B cell (primary cell): ENCODE measurements around the gene WBP1L. TPM values are rescaled to one million over a fixed set of nuclear protein-coding genes. Genes with fewer than 3 reads are reported as not detected.

Experiments
- ATAC-seq: fragments of 200-7000 bp; cut with Tn5 transposase; one replicate; pipeline ENCODE4 v1.10.0; 2021; ENCODE audit warnings: low read depth, mild to moderate bottlenecking, moderate number of reproducible peaks, moderate library complexity
- CTCF ChIA-PET: fragments of 350-600 bp; sonication (Branson Sonifier 250); formaldehyde crosslinking; loops from one replicate; lab custom pipeline; 2021; ENCODE audit warnings: antibody characterized with exemption, inconsistent platforms; lab: Charles Lee
- POLR2A ChIA-PET: fragments of 350-600 bp; sonication (Branson Sonifier 250); formaldehyde crosslinking; loops from one replicate; lab custom pipeline; 2021; ENCODE audit warnings: antibody characterized with exemption; lab: Charles Lee
- DNase-seq: peaks from one replicate; pipeline ENCODE4 v3.0.0; 2013
- H2AFZ ChIP-seq: 2 replicates; pipeline ENCODE4 v1.6.1; 2012; ENCODE audit warnings: mild to moderate bottlenecking, low read depth, low read length; ENCODE audit not compliant: insufficient read depth, poor library complexity, severe bottlenecking
- H3K27ac ChIP-seq, 2 donors: 1 replicate in 1 of 2; 2 replicates in 1 of 2; pipeline ENCODE4 v1.5.1; 2012 to 2013; ENCODE audit warnings: low read length in 2 of 2, mild to moderate bottlenecking in 2 of 2, moderate library complexity in 1 of 2
- H3K27me3 ChIP-seq, 4 experiments: fragments of 200-600 bp in 1 of 4; sonication (generic) in 1 of 4; replicated peaks in 1 of 4; 1 replicate in 2 of 4; 2 replicates in 2 of 4; pipeline versions ENCODE4 v1.6.1 to v1.7.0; 2013 to 2016; ENCODE audit warnings: low read length in 3 of 4, mild to moderate bottlenecking in 2 of 4, mixed read lengths in 1 of 4, moderate library complexity in 1 of 4; ENCODE audit not compliant: insufficient read depth in 4 of 4, control insufficient read depth in 3 of 4; ENCODE audit errors: control extremely low read depth in 1 of 4
- H3K36me3 ChIP-seq, 2 experiments: replicated peaks in 1 of 2; 1 replicate in 1 of 2; 2 replicates in 1 of 2; pipeline versions ENCODE4 v1.6.1 to v1.7.1; 2013; ENCODE audit warnings: low read length in 1 of 2; ENCODE audit not compliant: insufficient read depth in 2 of 2, control insufficient read depth in 1 of 2; ENCODE audit errors: control extremely low read depth in 1 of 2, extremely low read depth in 1 of 2
- H3K4me1 ChIP-seq, 2 donors: fragments of 200-600 bp in 1 of 2; sonication (generic) in 1 of 2; 1 replicate in 1 of 2; 2 replicates in 1 of 2; pipeline versions ENCODE4 v1.5.1 to v1.6.1; 2013 to 2017; ENCODE audit warnings: low read length in 2 of 2; ENCODE audit not compliant: control insufficient read depth in 2 of 2, insufficient read depth in 2 of 2
- H3K4me2 ChIP-seq: replicated peaks from 2 replicates; pipeline ENCODE3; 2012; ENCODE audit warnings: mild to moderate bottlenecking, low read depth, low read length; ENCODE audit not compliant: poor library complexity, severe bottlenecking
- H3K4me3 ChIP-seq, 5 experiments: fragments of 200-600 bp in 1 of 5; sonication (generic) in 1 of 5; 1 replicate in 3 of 5; 2 replicates in 2 of 5; pipeline versions ENCODE4 v1.5.1 to v1.7.0; 2011 to 2016; ENCODE audit warnings: low read length in 4 of 5, mild to moderate bottlenecking in 4 of 5, low read depth in 2 of 5, control low read depth in 1 of 5, moderate library complexity in 1 of 5; ENCODE audit not compliant: insufficient read depth in 1 of 5; ENCODE audit errors: control extremely low read depth in 1 of 5, extremely low read depth in 1 of 5
- H3K79me2 ChIP-seq: fragments of 200-600 bp; sonication (generic); one replicate; pipeline ENCODE4 v1.6.0; 2016; ENCODE audit warnings: low read length; ENCODE audit not compliant: control insufficient read depth, insufficient read depth
- H3K9ac ChIP-seq: fragments of 200-600 bp; sonication (generic); 2 replicates; pipeline ENCODE4 v1.6.1; 2017; ENCODE audit warnings: mild to moderate bottlenecking, low read length, moderate library complexity
- H3K9me3 ChIP-seq, 3 donors: one replicate each; pipeline versions ENCODE4 v1.6.1 to v1.7.1; 2013; ENCODE audit warnings: low read length in 2 of 3; ENCODE audit not compliant: control insufficient read depth in 2 of 3, insufficient read depth in 1 of 3; ENCODE audit errors: control extremely low read depth in 1 of 3
- H4K20me1 ChIP-seq: 2 replicates; pipeline ENCODE4 v1.6.0; 2012; ENCODE audit warnings: mild to moderate bottlenecking, low read length; ENCODE audit not compliant: insufficient read depth, control insufficient read depth, poor library complexity, severe bottlenecking
- H3K27ac Mint-ChIP-seq: one replicate; pipeline ENCODE4 v1.8.0; 2021; ENCODE audit warnings: mixed read lengths
- H3K27me3 Mint-ChIP-seq: one replicate; pipeline ENCODE4 v1.8.0; 2021; ENCODE audit warnings: mixed read lengths
- H3K4me1 Mint-ChIP-seq: one replicate; pipeline ENCODE4 v1.8.0; 2021; ENCODE audit warnings: mixed read lengths
- H3K4me3 Mint-ChIP-seq: one replicate; pipeline ENCODE4 v1.8.0; 2021; ENCODE audit warnings: mixed read lengths
- H3K9me3 Mint-ChIP-seq: one replicate; pipeline ENCODE4 v1.8.0; 2022; ENCODE audit warnings: mixed read lengths; ENCODE audit not compliant: insufficient read depth
- CTCF ChIP-seq: fragments of 200-600 bp; IDR thresholded peaks from one replicate; pipeline ENCODE4 v1.8.0; 2022; ENCODE audit warnings: antibody characterized with exemption, mild to moderate bottlenecking
- EZH2 ChIP-seq: IDR thresholded peaks from 2 replicates; pipeline ENCODE4 v1.6.1; 2012; ENCODE audit warnings: borderline replicate concordance, low read depth, mild to moderate bottlenecking, moderate library complexity, low read length; ENCODE audit not compliant: insufficient read depth, poor library complexity, severe bottlenecking
- WGBS: methylation state at CpG from one replicate; pipeline ENCODE4 v1.1.5; 2013; ENCODE audit warnings: missing lambda C conversion rate; ENCODE audit not compliant: insufficient coverage; 5-methylcytosine and 5-hydroxymethylcytosine counted together
- intact Hi-C: fragments of 100-400 bp; cut with micrococcal nuclease; formaldehyde crosslinking; loops from one replicate; pipeline ENCODE4 v1.10.0; 2022
- polyA plus RNA-seq: library from polyadenylated mRNA; depleted of rRNA; stranded (reverse); fragments of >200 nt; gene quantifications from 2 replicates; pipeline ENCODE4 v1.2.3, GENCODE V29; 2012
- total RNA-seq, 2 donors: library from RNA; stranded (reverse); fragments of 120-200 nt in 1 of 2; gene quantifications; 1 replicate in 1 of 2; 2 replicates in 1 of 2; pipeline versions ENCODE4 v1.2.3 to v1.2.4, GENCODE V29; 2013 to 2022

Gene WBP1L
- total and polyA plus RNA-seq, 2 donors (not counting 1 experiment from before 2014, with no cell fraction given) = 14.3 to 43.2 TPM

DNA sequence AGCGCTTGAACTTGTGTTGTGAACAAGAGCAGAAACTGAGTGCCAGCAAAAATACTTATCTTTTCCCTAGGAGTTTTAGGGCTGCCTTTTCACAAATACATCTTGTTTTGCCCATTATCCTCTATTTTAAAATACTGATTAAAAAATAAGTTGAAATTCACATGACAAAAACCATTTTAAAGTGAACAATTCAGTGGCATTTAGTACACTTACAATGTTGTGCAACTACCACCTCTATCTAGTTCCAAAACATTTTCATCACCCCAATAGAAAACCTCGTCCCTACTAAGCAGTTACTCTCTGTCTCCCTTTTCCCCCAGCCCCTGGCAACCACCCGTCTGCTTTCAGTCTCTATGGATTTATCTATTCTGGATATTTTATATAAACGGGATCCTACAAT, 1.4 kb downstream of the WBP1L start:
- POLR2A ChIA-PET = interaction anchor here (1.0 kb wide), 1 partner anchor 67 kb away, joined by 3 read pairs; no protein-coding TSS in a partner anchor
- Histone ChIP-seq H3K79me2 (peaks cover 64% of the 10 kb centered on the region), H3K9me3 (no peaks in the 10 kb centered on the region), H3K4me3 (peak overlapping the region in 4 of 5 experiments; percentile 70 to 96 (median 83)), H3K4me1 (peaks cover 24 to 25% of the 10 kb centered on the region in 2 donors), H3K4me2 (peak overlapping the region; percentile 85), H2AFZ (no peak overlapping the region), H4K20me1 (peaks cover 10% of the 10 kb centered on the region), H3K36me3 (peaks cover 2 to 6% of the 10 kb centered on the region in 2 experiments), H3K9ac (peak overlapping the region; percentile 87), H3K27me3 (peaks cover 0 to 2% (median 0%) of the 10 kb centered on the region in 4 experiments), H3K27ac (no peak overlapping the region)
- DNase-seq (no peak), ATAC-seq (no peak)
- Mint-ChIP-seq H3K27me3 (no peaks in the 10 kb centered on the region), H3K4me1 (peaks cover 42% of the 10 kb centered on the region), H3K27ac (peak overlapping the region; percentile 26), H3K4me3 (peak overlapping the region; percentile 89), H3K9me3 (no peaks in the 10 kb centered on the region)
- intact Hi-C loops = loop anchor here (10.0 kb wide), 2 partner anchors 50 to 620 kb away; partner anchors contain the start of gene TAF5
- TF ChIP-seq CTCF (no peak), EZH2 (no peak)
- WGBS = no CpG with 5 or more reads among the region's 4 CpGs
- CTCF ChIA-PET = interaction anchor here (3.7 kb wide), 1 partner anchor 31 kb away, joined by 14 read pairs; the partner anchor contains the start of genes ARL3 and SFXN2

- Histone ChIP-seq H3K27me3 (no peaks in the 10 kb centered on the region), H3K9me3 (no peaks in the 10 kb centered on the region), H3K79me2 (peaks cover 98% of the 10 kb centered on the region), H3K9ac (no peak overlapping the region), H3K36me3 (peaks cover 4 to 13% of the 10 kb centered on the region in 2 experiments), H3K27ac (no peak overlapping the region), H3K4me1 (peaks cover 0 to 8% of the 10 kb centered on the region in 2 donors), H2AFZ (no peak overlapping the region), H4K20me1 (peaks cover 63% of the 10 kb centered on the region), H3K4me3 (no peak overlapping the region), H3K4me2 (no peak overlapping the region)
- H3K27me3 Mint-ChIP-seq = no peaks in the 10 kb centered on the region
- DNase-seq (no peak), ATAC-seq (no peak)
- H3K27ac Mint-ChIP-seq = no peak overlapping the region
- intact Hi-C loops = no loop called here
- H3K4me3 Mint-ChIP-seq = no peak overlapping the region
- no peaks in the 10 kb centered on the region for H3K9me3 Mint-ChIP-seq
- ChIA-PET POLR2A (no interaction called here), CTCF (interaction anchor here (0.6 to 1.4 kb wide), 5 partner anchors 14 to 492 kb away, joined by 3 to 9 read pairs (median 5); no protein-coding TSS in a partner anchor)
- H3K4me1 Mint-ChIP-seq = peaks cover 42% of the 10 kb centered on the region
- no peak for TF ChIP-seq CTCF
- no peak for TF ChIP-seq EZH2
- 100% methylated on average over 3 of the region's 9 CpGs for WGBS
Measured at GRCh38 chr10:102752266-102752930, 8.7 kb downstream of the WBP1L start.
